Measurements from ENCODE around the gene C1GALT1.

C1GALT1 gene

GRCh38 chr7:7175075-7175695 lies 7.2 kb upstream of the C1GALT1 start:
- Histone ChIP-seq H3K36me3 (replicated peaks; ENCODE audit: insufficient read depth, low read length) (no peaks in the 10 kb centered on the region), H3K9me3 (replicated peaks; ENCODE audit: insufficient read depth, low read length) (no peaks in the 10 kb centered on the region), H3F3A (ENCODE audit: insufficient read depth, low read length) (no peaks in the 10 kb centered on the region), H4K20me1 (ENCODE audit: insufficient read depth, low read length) (no peaks in the 10 kb centered on the region), H3K79me2 (ENCODE audit: low read length) (no peaks in the 10 kb centered on the region), H3K27me3 (replicated peaks; ENCODE audit: insufficient read depth, low read length) (no peaks in the 10 kb centered on the region), H3K9me2 (replicated peaks; ENCODE audit: insufficient read depth, low read length) (no peaks in the 10 kb centered on the region), H3K9ac (ENCODE audit: low read length) (no peak overlapping the region), H3K27ac (ENCODE audit: low read length) (no peak overlapping the region), H2AFZ (ENCODE audit: low read length) (no peak overlapping the region), H3K4me3 (ENCODE audit: low read length) (no peak overlapping the region), H3K4me2 (ENCODE audit: low read depth, low read length) (no peak overlapping the region), H3K4me1 (ENCODE audit: low read length) (no peaks in the 10 kb centered on the region)
- TF ChIP-seq EZH2phosphoT487 (IDR thresholded peaks at IDR 0.05; ENCODE audit: low read length) (no peak), EZH2 (optimal IDR thresholded peaks at IDR 0.05; ENCODE audit: low read depth, low read length) (no peak), CTCF (IDR thresholded peaks at IDR 0.05; ENCODE audit: low read length) (no peak)
- DNase-seq, result no peak

DNA sequence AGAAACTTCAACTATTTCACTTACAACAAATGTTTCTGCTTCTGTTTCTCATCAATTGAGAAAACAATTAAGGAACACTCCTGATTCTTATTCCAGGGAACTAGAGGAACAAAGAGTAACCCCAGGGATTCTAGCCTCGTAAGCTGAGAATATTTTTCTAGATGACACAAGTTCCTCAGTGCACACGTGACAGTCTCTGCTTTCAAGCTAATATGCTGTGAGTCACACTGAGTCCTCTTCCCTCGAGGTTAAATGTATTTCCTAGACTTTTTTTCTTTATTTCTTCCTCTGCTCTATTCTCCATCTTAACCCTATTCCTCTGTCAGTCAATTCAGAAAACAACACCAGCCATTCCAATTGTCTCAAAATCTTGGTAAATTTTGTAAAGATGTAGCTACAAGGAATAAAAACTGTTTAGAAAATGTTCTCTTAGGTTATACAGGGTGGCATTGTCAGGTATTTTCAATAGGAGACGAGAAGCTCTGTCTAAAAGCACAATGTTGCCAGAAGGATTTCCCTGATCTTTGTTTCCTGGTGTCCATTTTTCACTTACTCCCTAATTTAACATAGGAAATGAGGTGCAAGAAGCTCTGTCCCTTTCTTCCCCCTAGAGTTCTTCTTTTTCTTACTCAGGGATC lies 5.8 kb upstream of the C1GALT1 start:
- Histone ChIP-seq H3K4me3 (ENCODE audit: low read length) (no peak overlapping the region), H3K9me3 (replicated peaks; ENCODE audit: insufficient read depth, low read length) (no peaks in the 10 kb centered on the region), H3K9ac (ENCODE audit: low read length) (no peak overlapping the region), H4K20me1 (ENCODE audit: insufficient read depth, low read length) (no peaks in the 10 kb centered on the region), H3K4me2 (ENCODE audit: low read depth, low read length) (no peak overlapping the region), H3F3A (ENCODE audit: insufficient read depth, low read length) (peaks cover 7% of the 10 kb centered on the region), H3K4me1 (ENCODE audit: low read length) (peaks cover 4% of the 10 kb centered on the region), H3K27me3 (replicated peaks; ENCODE audit: insufficient read depth, low read length) (no peaks in the 10 kb centered on the region), H3K27ac (ENCODE audit: low read length) (no peak overlapping the region), H2AFZ (ENCODE audit: low read length) (no peak overlapping the region), H3K9me2 (replicated peaks; ENCODE audit: insufficient read depth, low read length) (no peaks in the 10 kb centered on the region), H3K79me2 (ENCODE audit: low read length) (no peaks in the 10 kb centered on the region), H3K36me3 (replicated peaks; ENCODE audit: insufficient read depth, low read length) (no peaks in the 10 kb centered on the region)
- DNase-seq, result no peak
- no peak for TF ChIP-seq EZH2phosphoT487 (IDR thresholded peaks at IDR 0.05; ENCODE audit: low read length)
- no peak for TF ChIP-seq CTCF (IDR thresholded peaks at IDR 0.05; ENCODE audit: low read length)
- no peak for TF ChIP-seq EZH2 (optimal IDR thresholded peaks at IDR 0.05; ENCODE audit: low read depth, low read length)

DNA sequence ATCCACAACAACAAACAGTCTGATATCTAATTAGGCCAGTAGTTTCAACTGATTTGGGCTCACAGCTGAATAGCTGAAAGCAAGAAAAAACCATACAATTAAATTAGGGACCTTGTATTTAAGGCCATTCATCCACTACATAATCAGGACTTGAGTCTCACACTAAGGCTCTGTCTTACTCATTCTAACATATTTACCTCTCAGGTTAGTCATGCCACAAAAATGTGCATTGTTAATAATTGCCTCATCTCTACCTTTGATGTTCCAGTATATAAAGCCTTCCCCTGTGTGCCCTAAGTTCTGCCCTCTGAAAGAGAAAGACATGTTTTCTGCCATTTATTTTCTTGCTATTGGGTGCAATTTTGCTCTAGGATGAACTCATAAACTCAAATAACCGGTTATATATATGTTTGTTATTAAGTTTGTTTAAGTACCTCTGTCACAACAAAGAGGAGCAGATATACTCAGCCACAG lies 5.3 kb upstream of the C1GALT1 start:
- H3F3A ChIP-seq (ENCODE audit: insufficient read depth, low read length), result peaks cover 12% of the 10 kb centered on the region
- H3K27me3 ChIP-seq (replicated peaks; ENCODE audit: insufficient read depth, low read length), result no peaks in the 10 kb centered on the region
- H3K27ac ChIP-seq (ENCODE audit: low read length), result no peak overlapping the region
- H3K36me3 ChIP-seq (replicated peaks; ENCODE audit: insufficient read depth, low read length), result no peaks in the 10 kb centered on the region
- H4K20me1 ChIP-seq (ENCODE audit: insufficient read depth, low read length), result no peaks in the 10 kb centered on the region
- no peaks in the 10 kb centered on the region for H3K9me2 ChIP-seq (replicated peaks; ENCODE audit: insufficient read depth, low read length)
- peaks cover 4% of the 10 kb centered on the region for H3K4me1 ChIP-seq (ENCODE audit: low read length)
- no peak for TF ChIP-seq EZH2phosphoT487 (IDR thresholded peaks at IDR 0.05; ENCODE audit: low read length)
- H3K4me2 ChIP-seq (ENCODE audit: low read depth, low read length), result no peak overlapping the region
- H2AFZ ChIP-seq (ENCODE audit: low read length), result no peak overlapping the region
- H3K9me3 ChIP-seq (replicated peaks; ENCODE audit: insufficient read depth, low read length), result no peaks in the 10 kb centered on the region
- H3K4me3 ChIP-seq (ENCODE audit: low read length), result no peak overlapping the region
- no peak overlapping the region for H3K9ac ChIP-seq (ENCODE audit: low read length)
- no peaks in the 10 kb centered on the region for H3K79me2 ChIP-seq (ENCODE audit: low read length)
- no peak for DNase-seq

GRCh38 chr7:7178081-7178480 lies 4.3 kb upstream of the C1GALT1 start:
- Histone ChIP-seq H4K20me1 (ENCODE audit: insufficient read depth, low read length) (no peaks in the 10 kb centered on the region), H3K36me3 (replicated peaks; ENCODE audit: insufficient read depth, low read length) (no peaks in the 10 kb centered on the region), H3K27ac (ENCODE audit: low read length) (no peak overlapping the region), H3K4me2 (ENCODE audit: low read depth, low read length) (no peak overlapping the region), H3F3A (ENCODE audit: insufficient read depth, low read length) (peaks cover 19% of the 10 kb centered on the region), H3K4me3 (ENCODE audit: low read length) (no peak overlapping the region), H3K9me3 (replicated peaks; ENCODE audit: insufficient read depth, low read length) (no peaks in the 10 kb centered on the region), H3K9ac (ENCODE audit: low read length) (no peak overlapping the region), H3K27me3 (replicated peaks; ENCODE audit: insufficient read depth, low read length) (no peaks in the 10 kb centered on the region), H3K79me2 (ENCODE audit: low read length) (no peaks in the 10 kb centered on the region), H3K9me2 (replicated peaks; ENCODE audit: insufficient read depth, low read length) (no peaks in the 10 kb centered on the region), H2AFZ (ENCODE audit: low read length) (no peak overlapping the region), H3K4me1 (ENCODE audit: low read length) (peaks cover 4% of the 10 kb centered on the region)
- DNase-seq, result no peak
- no peak for TF ChIP-seq EZH2 (optimal IDR thresholded peaks at IDR 0.05; ENCODE audit: low read depth, low read length)
- TF ChIP-seq EZH2phosphoT487 (IDR thresholded peaks at IDR 0.05; ENCODE audit: low read length), result no peak
- TF ChIP-seq CTCF (IDR thresholded peaks at IDR 0.05; ENCODE audit: low read length), result no peak
